ENCODE data around the gene RRP1. TPM values are rescaled to one million over a fixed set of nuclear protein-coding genes. Genes with fewer than 3 reads are reported as not detected.

The RRP1 gene
- total and polyA plus RNA-seq, 9 of the 15 experiments (the other 6 are each of a cell fraction or from before 2014, with no cell fraction given), result 0.89 to 105 (median 51.6) TPM

DNA sequence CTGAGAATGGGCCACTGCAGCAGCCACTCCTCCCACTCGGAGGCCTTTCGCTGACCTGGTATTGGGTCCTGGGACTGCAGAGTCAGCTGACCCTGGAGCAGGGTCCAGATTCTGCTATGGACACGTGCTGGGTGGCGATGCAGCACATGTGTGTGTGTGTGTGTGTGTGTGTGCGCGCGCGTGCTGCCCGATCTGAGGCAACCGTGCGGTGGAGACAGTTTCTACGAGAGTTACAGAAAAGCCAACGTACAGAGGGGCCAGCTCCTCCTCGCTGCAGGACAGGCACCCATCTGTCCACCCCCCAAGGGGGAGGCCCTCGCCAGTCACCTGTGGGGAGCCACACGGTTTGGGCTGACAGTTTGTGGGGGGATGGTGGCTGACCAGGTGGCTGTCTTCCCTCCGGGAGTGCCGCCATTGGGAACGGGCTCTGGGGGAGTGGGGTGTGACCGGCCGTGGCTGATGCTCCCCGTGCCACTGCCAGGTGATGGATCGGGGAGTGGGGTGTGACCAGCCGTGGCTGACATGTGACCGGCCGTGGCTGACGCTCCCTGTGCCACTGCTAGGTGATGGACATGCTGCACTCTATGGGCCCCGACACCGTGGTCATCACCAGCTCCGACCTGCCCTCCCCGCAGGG is 37.3 kb upstream of the RRP1 start:
- ChIA-PET CTCF (ENCODE audit: low intra/inter-chr PET ratio) (no interaction called here), POLR2A (no interaction called here)
- H3K4me2 ChIP-seq (ENCODE audit: insufficient read depth, low read length), result no peak overlapping the region
- ATAC-seq (no peak), FAIRE-seq (no peak), DNase-seq (ENCODE audit: extremely low read depth in 1 of 4, low spot score in 3 of 4) (no peak)
- no peak overlapping the region for H3K27ac ChIP-seq (ENCODE audit: extremely low read depth, low read depth, low read length)
- no peaks in the 10 kb centered on the region; the same call in 1 of the 2 replicates for H4K20me1 ChIP-seq (replicated peaks; ENCODE audit: control insufficient read depth, insufficient read depth, low read length)
- WGBS (ENCODE audit: insufficient coverage, low coverage, missing lambda C conversion rate), result 94% methylated on average over 26 of the region's 31 CpGs
- H3K27me3 ChIP-seq (ENCODE audit: control insufficient read depth in 2 of 2, insufficient read depth in 2 of 2, low read length in 2 of 2), result no peaks in the 10 kb centered on the region
- peaks cover 0 to 43% of the 10 kb centered on the region in 2 experiments; a peak in 1 of 5 replicates for H3K4me1 ChIP-seq (replicated peaks in 1 of 2; ENCODE audit: control insufficient read depth in 2 of 2, insufficient read depth in 2 of 2, low read length in 2 of 2)
- TF ChIP-seq BCOR (IDR thresholded peaks at IDR 0.05) (no peak), POLR2G (IDR thresholded peaks at IDR 0.05; ENCODE audit: low read depth, low read length) (peak; percentile 56), JUN (IDR thresholded peaks at IDR 0.05; ENCODE audit: borderline replicate concordance, low read depth, low read length) (no peak), JUN (CRISPR knock-in tag; IDR thresholded peaks at IDR 0.05; ENCODE audit: borderline replicate concordance) (0 out of 2 replicates have a peak, but pooled peaks have one; percentile 33), RBM22 (IDR thresholded peaks at IDR 0.05; ENCODE audit: low read depth, low read length, poor library complexity, severe bottlenecking) (peak; percentile 81)
- H3K36me3 ChIP-seq (ENCODE audit: control insufficient read depth, insufficient read depth, low read length), result peaks cover 95% of the 10 kb centered on the region; the same call in 2 of the 3 replicates
- peak overlapping the region in 1 of 2 experiments; percentile 31; a peak in 1 of 4 replicates for H3K9ac ChIP-seq (ENCODE audit: insufficient read depth in 1 of 2, low read depth in 2 of 2, low read length in 2 of 2)
- no TSS peak for BruUV-seq (replicated peaks)
- H3K9me3 ChIP-seq (replicated peaks; ENCODE audit: control insufficient read depth, insufficient read depth, low read depth, low read length), result no peaks in the 10 kb centered on the region
- H2AFZ ChIP-seq (ENCODE audit: low read depth, low read length), result no peak overlapping the region
- H3K4me3 ChIP-seq, result no peak overlapping the region
- in situ Hi-C loops (cut with MboI), result no loop called here
- intact Hi-C loops (cut with micrococcal nuclease), result no loop called here
- no peaks in the 10 kb centered on the region for H3K79me2 ChIP-seq (ENCODE audit: control insufficient read depth, insufficient read depth, low read length)
- H3K9me1 ChIP-seq (ENCODE audit: control insufficient read depth, insufficient read depth, low read length), result no peaks in the 10 kb centered on the region

All from K562 (cell line).